ENCODE data around the gene BCL7A. TPM values are rescaled to one million over a fixed set of nuclear protein-coding genes. Genes with fewer than 3 reads are reported as not detected.
A peak's percentile ranks its signal among the peaks of the same experiment; 100 is the strongest.
"Not testable (repeated sequence)": the region's sequence is repeated elsewhere in the genome, so short reads cannot be mapped to it uniquely, and the experiment has no call there.

Gene BCL7A
- total RNA-seq, 2 donors from 2014 or later: 9.6 to 12.9 TPM

- peak overlapping the region; percentile 16 for H3K4me3 ChIP-seq
- peaks cover 20% of the 10 kb centered on the region for H3K36me3 ChIP-seq
- ATAC-seq (ENCODE audit: insufficient number of reproducible peaks, low FRiP score, low read depth) (peak; percentile 24), DNase-seq (ENCODE audit: low spot score) (no peak)
- no peak for TF ChIP-seq CTCF (IDR thresholded peaks at IDR 0.05)
- peaks cover 6 to 24% of the 10 kb centered on the region in 2 donors for H3K4me1 ChIP-seq (ENCODE audit: control insufficient read depth in 1 of 2, low read depth in 2 of 2)
- H3K9me3 ChIP-seq: no peaks in the 10 kb centered on the region
- no peaks in the 10 kb centered on the region for H3K27me3 ChIP-seq (replicated peaks; ENCODE audit: insufficient read depth)
- peak overlapping the region; percentile 75 to 82 for H3K27ac ChIP-seq
These were observed 29.7 kb downstream of the BCL7A start for GRCh38 chr12:122051231-122051876.

- peaks cover 6 to 24% of the 10 kb centered on the region in 2 donors for H3K4me1 ChIP-seq (ENCODE audit: control insufficient read depth in 1 of 2, low read depth in 2 of 2)
- DNase-seq (ENCODE audit: low spot score) (no peak), ATAC-seq (ENCODE audit: insufficient number of reproducible peaks, low FRiP score, low read depth) (no peak)
- no peaks in the 10 kb centered on the region for H3K9me3 ChIP-seq
- TF ChIP-seq CTCF (IDR thresholded peaks at IDR 0.05): no peak
- H3K27ac ChIP-seq: no peak overlapping the region
- peaks cover 19% of the 10 kb centered on the region for H3K36me3 ChIP-seq
- no peaks in the 10 kb centered on the region for H3K27me3 ChIP-seq (replicated peaks; ENCODE audit: insufficient read depth)
- H3K4me3 ChIP-seq: no peak overlapping the region
These were observed 30.6 kb downstream of the BCL7A start for GRCh38 chr12:122052285-122052684.

GRCh38 chr12:122054842-122055520, 33.3 kb downstream of the BCL7A start:
- no peak overlapping the region for H3K4me3 ChIP-seq
- H3K27me3 ChIP-seq (replicated peaks; ENCODE audit: insufficient read depth): no peaks in the 10 kb centered on the region
- no peak for DNase-seq (ENCODE audit: low spot score)
- H3K9me3 ChIP-seq: no peaks in the 10 kb centered on the region
- H3K36me3 ChIP-seq: peaks cover 31% of the 10 kb centered on the region
- no peak for ATAC-seq (ENCODE audit: insufficient number of reproducible peaks, low FRiP score, low read depth)
- H3K4me1 ChIP-seq (ENCODE audit: control insufficient read depth in 1 of 2, low read depth in 2 of 2): peaks cover 6 to 24% of the 10 kb centered on the region in 2 donors
- TF ChIP-seq CTCF (IDR thresholded peaks at IDR 0.05): no peak
- H3K27ac ChIP-seq: no peak overlapping the region

- H3K36me3 ChIP-seq: peaks cover 31% of the 10 kb centered on the region
- not testable (repeated sequence) for H3K9me3 ChIP-seq; H3K27me3 ChIP-seq (replicated peaks; ENCODE audit: insufficient read depth); H3K27ac ChIP-seq; DNase-seq (ENCODE audit: low spot score); H3K4me3 ChIP-seq; ATAC-seq (ENCODE audit: insufficient number of reproducible peaks, low FRiP score, low read depth)
- peaks cover 3 to 14% of the 10 kb centered on the region in 2 donors for H3K4me1 ChIP-seq (ENCODE audit: control insufficient read depth in 1 of 2, low read depth in 2 of 2)
These were observed 34.7 kb downstream of the BCL7A start for GRCh38 chr12:122056406-122056805.

- DNase-seq (ENCODE audit: low spot score) (no peak), ATAC-seq (ENCODE audit: insufficient number of reproducible peaks, low FRiP score, low read depth) (no peak)
- Histone ChIP-seq H3K36me3 (peaks cover 31% of the 10 kb centered on the region), H3K4me3 (no peak overlapping the region), H3K27me3 (replicated peaks; ENCODE audit: insufficient read depth) (no peaks in the 10 kb centered on the region), H3K4me1 (ENCODE audit: control insufficient read depth in 1 of 2, low read depth in 2 of 2) (peaks cover under 1 to 10% of the 10 kb centered on the region in 2 donors), H3K9me3 (no peaks in the 10 kb centered on the region), H3K27ac (no peak overlapping the region)
- TF ChIP-seq CTCF (IDR thresholded peaks at IDR 0.05): no peak
These were observed 35.5 kb downstream of the BCL7A start for GRCh38 chr12:122057007-122057735.
